ENCODE measurements around the gene FARS2. TPM values are rescaled to one million over a fixed set of nuclear protein-coding genes. Genes with fewer than 3 reads are reported as not detected.

The FARS2 gene
- total RNA-seq = 27.5 and 38.1 TPM in 2 replicates

GRCh38 chr6:5260661-5261544 is at the start of gene FARS2, which contains the start of gene LYRM4:
Gene FARS2 (plus strand): TSS chr6:5261513.
Gene LYRM4 (minus strand): TSS chr6:5260950. CDS start chr6:5260733, 217 bp downstream.

Other genes with a start within 250 kb of the FARS2 start
- 2.8 and 2.9 TPM in 2 replicates for gene PPP1R3G, start 176.2 kb upstream of the FARS2 start, total RNA-seq
- gene LYRM4, start 563 bp upstream of the FARS2 start, total RNA-seq = 14.4 and 21.0 TPM in 2 replicates